B cell (primary cell): ENCODE measurements around the gene CHCHD1. TPM values are rescaled to one million over a fixed set of nuclear protein-coding genes. Genes with fewer than 3 reads are reported as not detected.

Experiments used
- ATAC-seq: fragments of 200-7000 bp; cut with Tn5 transposase; one replicate; pipeline ENCODE4 v1.10.0; 2021; ENCODE audit warnings: low read depth, mild to moderate bottlenecking, moderate number of reproducible peaks, moderate library complexity
- CTCF ChIA-PET: fragments of 350-600 bp; sonication (Branson Sonifier 250); formaldehyde crosslinking; loops from one replicate; lab custom pipeline; 2021; ENCODE audit warnings: antibody characterized with exemption, inconsistent platforms; lab: Charles Lee
- POLR2A ChIA-PET: fragments of 350-600 bp; sonication (Branson Sonifier 250); formaldehyde crosslinking; loops from one replicate; lab custom pipeline; 2021; ENCODE audit warnings: antibody characterized with exemption; lab: Charles Lee
- DNase-seq: peaks from one replicate; pipeline ENCODE4 v3.0.0; 2013
- H2AFZ ChIP-seq: 2 replicates; pipeline ENCODE4 v1.6.1; 2012; ENCODE audit warnings: mild to moderate bottlenecking, low read depth, low read length; ENCODE audit not compliant: insufficient read depth, poor library complexity, severe bottlenecking
- H3K27ac ChIP-seq, 2 donors: 1 replicate in 1 of 2; 2 replicates in 1 of 2; pipeline ENCODE4 v1.5.1; 2012 to 2013; ENCODE audit warnings: low read length in 2 of 2, mild to moderate bottlenecking in 2 of 2, moderate library complexity in 1 of 2
- H3K27me3 ChIP-seq, 4 experiments: fragments of 200-600 bp in 1 of 4; sonication (generic) in 1 of 4; replicated peaks in 1 of 4; 1 replicate in 2 of 4; 2 replicates in 2 of 4; pipeline versions ENCODE4 v1.6.1 to v1.7.0; 2013 to 2016; ENCODE audit warnings: low read length in 3 of 4, mild to moderate bottlenecking in 2 of 4, mixed read lengths in 1 of 4, moderate library complexity in 1 of 4; ENCODE audit not compliant: insufficient read depth in 4 of 4, control insufficient read depth in 3 of 4; ENCODE audit errors: control extremely low read depth in 1 of 4
- H3K36me3 ChIP-seq, 2 experiments: replicated peaks in 1 of 2; 1 replicate in 1 of 2; 2 replicates in 1 of 2; pipeline versions ENCODE4 v1.6.1 to v1.7.1; 2013; ENCODE audit warnings: low read length in 1 of 2; ENCODE audit not compliant: insufficient read depth in 2 of 2, control insufficient read depth in 1 of 2; ENCODE audit errors: control extremely low read depth in 1 of 2, extremely low read depth in 1 of 2
- H3K4me1 ChIP-seq, 2 donors: fragments of 200-600 bp in 1 of 2; sonication (generic) in 1 of 2; 1 replicate in 1 of 2; 2 replicates in 1 of 2; pipeline versions ENCODE4 v1.5.1 to v1.6.1; 2013 to 2017; ENCODE audit warnings: low read length in 2 of 2; ENCODE audit not compliant: control insufficient read depth in 2 of 2, insufficient read depth in 2 of 2
- H3K4me2 ChIP-seq: replicated peaks from 2 replicates; pipeline ENCODE3; 2012; ENCODE audit warnings: mild to moderate bottlenecking, low read depth, low read length; ENCODE audit not compliant: poor library complexity, severe bottlenecking
- H3K4me3 ChIP-seq, 5 experiments: fragments of 200-600 bp in 1 of 5; sonication (generic) in 1 of 5; 1 replicate in 3 of 5; 2 replicates in 2 of 5; pipeline versions ENCODE4 v1.5.1 to v1.7.0; 2011 to 2016; ENCODE audit warnings: low read length in 4 of 5, mild to moderate bottlenecking in 4 of 5, low read depth in 2 of 5, control low read depth in 1 of 5, moderate library complexity in 1 of 5; ENCODE audit not compliant: insufficient read depth in 1 of 5; ENCODE audit errors: control extremely low read depth in 1 of 5, extremely low read depth in 1 of 5
- H3K79me2 ChIP-seq: fragments of 200-600 bp; sonication (generic); one replicate; pipeline ENCODE4 v1.6.0; 2016; ENCODE audit warnings: low read length; ENCODE audit not compliant: control insufficient read depth, insufficient read depth
- H3K9ac ChIP-seq: fragments of 200-600 bp; sonication (generic); 2 replicates; pipeline ENCODE4 v1.6.1; 2017; ENCODE audit warnings: mild to moderate bottlenecking, low read length, moderate library complexity
- H3K9me3 ChIP-seq, 3 donors: one replicate each; pipeline versions ENCODE4 v1.6.1 to v1.7.1; 2013; ENCODE audit warnings: low read length in 2 of 3; ENCODE audit not compliant: control insufficient read depth in 2 of 3, insufficient read depth in 1 of 3; ENCODE audit errors: control extremely low read depth in 1 of 3
- H4K20me1 ChIP-seq: 2 replicates; pipeline ENCODE4 v1.6.0; 2012; ENCODE audit warnings: mild to moderate bottlenecking, low read length; ENCODE audit not compliant: insufficient read depth, control insufficient read depth, poor library complexity, severe bottlenecking
- H3K27ac Mint-ChIP-seq: one replicate; pipeline ENCODE4 v1.8.0; 2021; ENCODE audit warnings: mixed read lengths
- H3K27me3 Mint-ChIP-seq: one replicate; pipeline ENCODE4 v1.8.0; 2021; ENCODE audit warnings: mixed read lengths
- H3K4me1 Mint-ChIP-seq: one replicate; pipeline ENCODE4 v1.8.0; 2021; ENCODE audit warnings: mixed read lengths
- H3K4me3 Mint-ChIP-seq: one replicate; pipeline ENCODE4 v1.8.0; 2021; ENCODE audit warnings: mixed read lengths
- H3K9me3 Mint-ChIP-seq: one replicate; pipeline ENCODE4 v1.8.0; 2022; ENCODE audit warnings: mixed read lengths; ENCODE audit not compliant: insufficient read depth
- CTCF ChIP-seq: fragments of 200-600 bp; IDR thresholded peaks from one replicate; pipeline ENCODE4 v1.8.0; 2022; ENCODE audit warnings: antibody characterized with exemption, mild to moderate bottlenecking
- EZH2 ChIP-seq: IDR thresholded peaks from 2 replicates; pipeline ENCODE4 v1.6.1; 2012; ENCODE audit warnings: borderline replicate concordance, low read depth, mild to moderate bottlenecking, moderate library complexity, low read length; ENCODE audit not compliant: insufficient read depth, poor library complexity, severe bottlenecking
- WGBS: methylation state at CpG from one replicate; pipeline ENCODE4 v1.1.5; 2013; ENCODE audit warnings: missing lambda C conversion rate; ENCODE audit not compliant: insufficient coverage; 5-methylcytosine and 5-hydroxymethylcytosine counted together
- intact Hi-C: fragments of 100-400 bp; cut with micrococcal nuclease; formaldehyde crosslinking; loops from one replicate; pipeline ENCODE4 v1.10.0; 2022
- polyA plus RNA-seq: library from polyadenylated mRNA; depleted of rRNA; stranded (reverse); fragments of >200 nt; gene quantifications from 2 replicates; pipeline ENCODE4 v1.2.3, GENCODE V29; 2012
- total RNA-seq, 2 donors: library from RNA; stranded (reverse); fragments of 120-200 nt in 1 of 2; gene quantifications; 1 replicate in 1 of 2; 2 replicates in 1 of 2; pipeline versions ENCODE4 v1.2.3 to v1.2.4, GENCODE V29; 2013 to 2022

The CHCHD1 gene
- total and polyA plus RNA-seq, 2 donors (not counting 1 experiment from before 2014, with no cell fraction given): 11.9 to 14.7 TPM

GRCh38 chr10:73809061-73809818 is 27.4 kb downstream of the CHCHD1 start:
- peaks cover 5 to 31% of the 10 kb centered on the region in 2 donors for H3K4me1 ChIP-seq
- Mint-ChIP-seq H3K27me3 (no peaks in the 10 kb centered on the region), H3K9me3 (no peaks in the 10 kb centered on the region), H3K27ac (peak overlapping the region; percentile 66), H3K4me3 (peak overlapping the region; percentile 88), H3K4me1 (peaks cover 33% of the 10 kb centered on the region)
- H3K36me3 ChIP-seq: peaks cover 0 to 41% of the 10 kb centered on the region in 2 experiments
- ATAC-seq (no peak), DNase-seq (no peak)
- ChIA-PET POLR2A (interaction anchor here (0.7 to 2.0 kb wide), 4 partner anchors 21 to 314 kb away, joined by 3 to 6 read pairs (median 4); partner anchors contain the start of gene PPP3CB), CTCF (interaction anchor here (0.7 to 2.6 kb wide), 5 partner anchors 18 to 70 kb away, joined by 3 to 13 read pairs (median 5); partner anchors contain the start of gene ZSWIM8)
- no peaks in the 10 kb centered on the region for H3K27me3 ChIP-seq
- no peak overlapping the region for H3K4me3 ChIP-seq
- no peaks in the 10 kb centered on the region for H3K9me3 ChIP-seq
- intact Hi-C loops: no loop called here
- no peak overlapping the region for H3K27ac ChIP-seq
- no peak overlapping the region for H3K4me2 ChIP-seq
- no peak overlapping the region for H2AFZ ChIP-seq
- H3K9ac ChIP-seq: no peak overlapping the region
- peaks cover 33% of the 10 kb centered on the region for H4K20me1 ChIP-seq
- TF ChIP-seq EZH2 (no peak), CTCF (no peak)
- peaks cover 49% of the 10 kb centered on the region for H3K79me2 ChIP-seq
- WGBS: 70% methylated on average over 2 of the region's 5 CpGs

- Histone ChIP-seq H3K27me3 (no peaks in the 10 kb centered on the region), H2AFZ (peak overlapping the region; percentile 83), H3K27ac (peak overlapping the region in 1 of 2 donors; percentile 94), H3K4me3 (peak overlapping the region; percentile 58 to 83 (median 76)), H3K9ac (peak overlapping the region; percentile 94), H3K36me3 (peaks cover 0 to 38% of the 10 kb centered on the region in 2 experiments), H3K79me2 (peaks cover 49% of the 10 kb centered on the region), H4K20me1 (peaks cover 32% of the 10 kb centered on the region), H3K4me1 (peaks cover 4 to 26% of the 10 kb centered on the region in 2 donors), H3K9me3 (no peaks in the 10 kb centered on the region), H3K4me2 (peak overlapping the region; percentile 90)
- WGBS: 92% methylated on average over 5 of the region's 7 CpGs
- intact Hi-C loops: loop anchor here (5.0 kb wide), 1 partner anchor 37 kb away; no protein-coding TSS in a partner anchor
- H3K4me1 Mint-ChIP-seq: peaks cover 33% of the 10 kb centered on the region
- DNase-seq (no peak), ATAC-seq (no peak)
- H3K27me3 Mint-ChIP-seq: no peaks in the 10 kb centered on the region
- ChIA-PET POLR2A (interaction anchor here (0.8 to 2.0 kb wide), 3 partner anchors 11 to 315 kb away, joined by 3 to 6 read pairs (median 6); partner anchors contain the start of gene PPP3CB), CTCF (interaction anchor here (1.2 to 2.6 kb wide), 5 partner anchors 25 to 69 kb away, joined by 3 to 13 read pairs (median 5); partner anchors contain the start of genes CAMK2G and ZSWIM8)
- H3K9me3 Mint-ChIP-seq: no peaks in the 10 kb centered on the region
- TF ChIP-seq EZH2: no peak
- no peak for TF ChIP-seq CTCF
- peak overlapping the region; percentile 91 for H3K27ac Mint-ChIP-seq
- peak overlapping the region; percentile 88 for H3K4me3 Mint-ChIP-seq
Measured at GRCh38 chr10:73810358-73810734, 28.5 kb downstream of the CHCHD1 start.
